Stimulated activated CD4-positive, alpha-beta T cell treated with anti-CD3 and anti-CD28 coated beads, Interleukin-4, amount 100 ng/mL, for 24 hours (primary cell): ENCODE results near the gene CAB39L.
"Not testable (repeated sequence)": the region's sequence is repeated elsewhere in the genome, so short reads cannot be mapped to it uniquely, and the experiment has no call there.

Experiments used
- DNase-seq: peaks from one replicate; pipeline ENCODE4 v3.0.0-alpha.2; 2020

CAB39L gene

DNA sequence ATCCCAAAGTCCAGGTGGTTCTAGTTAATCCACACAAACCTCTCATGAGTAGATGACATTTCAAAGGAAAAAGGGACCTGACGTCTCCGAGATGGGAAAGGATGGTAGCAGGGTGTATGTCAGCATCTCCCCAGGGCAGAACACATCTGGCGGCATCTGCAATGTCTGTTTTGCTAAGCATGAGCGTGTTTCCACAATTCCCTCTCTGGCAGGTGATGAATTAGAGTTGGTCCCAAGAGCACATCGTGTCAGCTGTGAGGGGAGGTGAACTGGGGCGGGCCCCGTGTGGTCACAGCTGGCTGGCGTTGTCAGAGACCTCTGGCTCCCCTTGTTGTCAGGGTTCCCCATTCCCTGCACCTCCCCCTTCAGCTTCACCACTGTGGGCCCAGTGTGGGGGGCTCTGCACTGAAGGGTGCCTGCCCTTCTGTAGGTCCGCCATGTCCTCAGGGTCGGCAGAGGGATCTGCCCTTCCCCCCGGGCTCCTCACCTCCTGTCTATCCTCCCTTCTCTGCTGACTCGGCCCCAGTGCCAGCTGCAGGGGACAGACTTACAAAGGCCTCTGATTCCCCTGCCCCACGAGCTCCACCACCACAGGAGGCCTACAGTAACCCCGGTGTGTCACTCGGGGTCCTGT lies 138.0 kb downstream of the CAB39L start:
- no peak for DNase-seq

DNA sequence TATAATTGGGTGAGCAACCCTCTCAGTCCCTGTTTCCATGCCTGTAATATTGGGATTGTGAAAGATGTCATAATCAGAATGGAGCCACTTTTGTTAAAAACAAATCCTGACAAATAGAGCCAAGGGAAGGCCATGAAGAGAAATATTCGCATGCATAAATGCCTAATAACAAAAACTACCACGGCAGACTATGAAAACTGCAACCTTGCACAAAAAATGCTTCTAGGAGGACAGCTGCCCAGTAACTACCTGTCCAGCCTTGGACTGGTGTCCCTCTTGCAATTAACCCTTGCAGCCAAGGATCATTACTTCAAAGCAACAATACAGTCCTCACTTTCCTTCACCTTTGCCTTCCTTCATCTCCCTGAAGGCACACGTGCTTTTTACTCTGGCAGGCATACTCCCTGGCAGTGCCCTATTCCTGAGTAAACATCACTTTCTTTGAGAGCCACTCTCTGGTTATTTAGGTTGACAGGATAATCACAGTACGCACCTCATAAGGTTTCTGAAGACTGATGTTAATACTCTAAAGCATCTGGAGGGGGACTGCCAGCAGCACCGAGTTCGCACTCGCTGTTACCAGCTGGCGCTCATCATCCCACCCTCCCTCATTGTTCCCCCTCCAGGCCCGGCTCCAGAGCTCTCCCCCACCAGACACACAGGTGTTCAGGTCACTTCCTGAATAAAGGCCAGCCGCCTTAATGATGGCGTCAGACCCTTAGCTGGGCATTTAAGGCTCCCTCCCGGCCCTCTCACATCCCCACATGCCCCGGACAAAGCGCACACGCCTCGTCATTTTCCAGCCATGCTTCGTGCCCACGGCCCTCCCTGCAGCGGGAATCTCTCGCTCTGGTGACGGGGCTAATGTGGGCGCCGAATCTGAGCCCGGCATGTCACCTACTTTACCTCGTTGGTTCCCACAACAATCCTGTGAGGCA lies 138.8 kb downstream of the CAB39L start:
- no peak for DNase-seq

GRCh38 chr13:49304356-49304755 lies 139.5 kb downstream of the CAB39L start:
- DNase-seq = no peak

DNA sequence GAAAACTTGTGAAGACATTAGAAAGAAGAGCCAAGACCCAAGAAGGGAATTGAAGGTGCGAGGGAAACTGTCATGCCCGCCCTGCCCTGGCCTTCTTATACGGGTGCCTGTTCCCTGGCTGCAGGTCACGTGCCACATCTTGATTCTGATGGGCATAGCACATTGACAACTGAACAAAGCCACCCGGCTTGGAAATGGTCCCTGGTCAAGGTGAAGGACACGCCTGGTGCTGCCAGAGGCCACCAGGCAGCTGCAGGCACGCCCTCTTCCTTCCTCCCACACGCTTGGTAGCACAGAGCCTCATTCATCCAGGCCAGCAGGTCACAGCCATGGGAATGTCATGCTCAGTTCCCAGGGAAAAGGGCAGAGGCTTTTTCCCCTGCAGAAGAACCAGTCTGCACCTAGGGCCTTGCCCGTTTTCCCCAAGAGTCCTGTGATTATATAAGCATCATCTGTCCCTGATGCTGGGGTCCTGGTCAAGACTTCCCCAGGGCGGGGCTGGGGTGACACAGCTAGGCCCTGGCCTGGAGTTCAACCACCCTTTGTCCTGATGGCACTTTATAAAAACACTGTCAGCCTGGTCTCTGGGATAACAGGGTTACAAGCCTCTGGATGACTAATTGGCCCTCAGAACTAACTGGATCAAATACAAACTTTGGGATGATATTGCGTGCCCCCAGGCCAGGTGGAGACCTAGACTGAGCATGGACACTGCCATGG lies 140.2 kb downstream of the CAB39L start:
- DNase-seq = no peak

- no peak for DNase-seq
Observed at GRCh38 chr13:49302817-49303216, 141.0 kb downstream of the CAB39L start.

DNA sequence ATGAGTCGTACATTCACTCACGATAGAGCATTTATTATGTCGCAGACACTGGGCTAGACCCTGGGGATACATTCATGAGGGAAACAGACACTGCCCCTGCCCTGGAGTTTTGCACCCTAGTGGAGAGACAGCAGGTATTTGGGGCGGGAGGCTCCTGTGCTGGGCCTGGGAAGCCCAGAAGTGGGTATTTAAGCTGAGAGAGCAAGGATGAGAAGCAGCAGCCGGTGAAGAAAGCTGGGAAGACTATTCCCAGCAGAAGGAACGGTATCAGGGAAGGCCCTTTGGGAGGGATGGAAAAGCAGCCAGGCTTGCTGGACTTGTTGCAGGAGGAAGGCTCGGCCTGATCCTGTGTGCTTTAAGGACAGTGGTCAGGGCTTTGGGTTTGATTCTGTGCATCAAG lies 141.6 kb downstream of the CAB39L start:
- no peak for DNase-seq

DNA sequence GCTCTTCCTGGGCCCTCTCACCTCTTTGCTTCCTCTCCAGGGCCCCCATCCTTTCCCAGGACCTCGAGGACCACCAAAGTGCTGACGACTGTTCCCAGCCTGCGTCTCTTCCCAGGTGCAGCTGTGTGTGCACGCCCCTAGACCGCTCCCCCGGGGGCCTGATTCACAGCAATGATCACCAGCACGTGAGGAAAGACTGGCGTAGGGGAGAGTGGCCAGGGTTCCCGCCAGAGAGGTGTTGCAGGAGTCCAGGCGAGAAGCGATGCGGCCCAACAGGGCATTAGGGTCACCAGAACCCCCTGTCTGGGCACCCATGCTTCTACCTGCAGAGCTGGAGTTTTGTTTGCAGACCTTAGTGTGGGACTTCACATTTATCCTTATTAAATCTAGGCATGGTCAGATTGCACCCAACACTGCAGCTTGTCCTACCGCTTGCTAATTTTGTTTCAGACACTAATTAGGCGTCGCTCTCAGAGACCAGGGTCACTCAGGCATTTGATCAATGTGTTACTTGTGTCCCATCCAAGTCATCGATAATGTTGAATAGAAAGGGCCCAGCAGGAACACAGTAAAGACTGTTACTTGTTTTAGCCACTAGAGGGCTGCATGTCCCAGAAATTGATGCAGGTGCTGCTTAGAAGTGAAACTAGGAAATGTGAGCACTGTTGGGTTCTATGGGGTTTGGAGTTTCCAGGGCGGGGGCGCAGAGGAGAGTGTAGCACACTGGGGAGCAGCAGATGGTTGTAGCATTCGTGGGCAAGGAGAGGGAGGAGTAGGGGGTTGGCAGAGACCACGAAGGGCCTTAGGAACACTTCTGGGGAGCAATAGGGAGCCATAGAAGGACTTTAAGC lies 142.9 kb downstream of the CAB39L start:
- DNase-seq = peak; percentile 72

GRCh38 chr13:49300276-49300675 lies 143.6 kb downstream of the CAB39L start:
- no peak for DNase-seq

- DNase-seq = no peak
Observed at GRCh38 chr13:49298903-49299605, 144.8 kb downstream of the CAB39L start.

DNA sequence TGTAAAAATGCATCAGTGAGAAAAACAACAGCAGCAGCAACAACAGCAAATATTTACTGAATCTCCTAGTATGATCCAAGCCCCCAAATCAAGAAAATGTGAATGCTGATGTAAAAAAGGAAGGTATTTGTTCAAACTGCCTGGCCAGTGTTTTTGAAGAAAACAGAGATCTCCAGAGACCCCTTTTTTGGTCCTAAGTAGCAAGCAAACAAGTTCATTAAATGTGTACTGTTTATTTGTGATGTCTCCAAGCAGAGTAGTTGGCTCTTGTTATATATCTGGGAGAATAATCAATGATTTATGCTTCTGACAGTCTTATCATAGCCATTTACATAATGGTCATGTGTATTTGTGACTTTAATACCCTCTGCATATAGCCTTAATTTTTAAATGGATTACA lies 145.4 kb downstream of the CAB39L start:
- no peak for DNase-seq

DNA sequence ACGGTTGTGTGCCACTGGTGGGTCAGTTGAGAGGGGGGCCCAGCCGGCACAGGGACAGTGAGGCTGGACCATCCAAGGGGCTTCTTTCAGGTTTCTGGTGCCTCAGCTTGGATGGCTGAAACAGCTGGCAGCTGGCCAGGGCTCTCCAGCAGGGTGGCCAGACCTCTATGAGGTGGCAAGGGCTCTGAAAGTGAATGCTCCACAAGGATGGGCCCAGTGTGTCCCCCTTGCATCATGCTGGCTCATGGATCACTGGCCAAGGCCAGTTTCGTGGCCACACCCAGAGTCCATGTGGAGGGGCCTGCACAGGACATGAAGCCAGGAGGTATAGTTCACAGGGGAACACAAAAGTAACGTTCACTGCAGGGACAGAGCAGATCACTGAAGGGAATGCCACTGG lies 146.5 kb downstream of the CAB39L start:
- DNase-seq = no peak

DNA sequence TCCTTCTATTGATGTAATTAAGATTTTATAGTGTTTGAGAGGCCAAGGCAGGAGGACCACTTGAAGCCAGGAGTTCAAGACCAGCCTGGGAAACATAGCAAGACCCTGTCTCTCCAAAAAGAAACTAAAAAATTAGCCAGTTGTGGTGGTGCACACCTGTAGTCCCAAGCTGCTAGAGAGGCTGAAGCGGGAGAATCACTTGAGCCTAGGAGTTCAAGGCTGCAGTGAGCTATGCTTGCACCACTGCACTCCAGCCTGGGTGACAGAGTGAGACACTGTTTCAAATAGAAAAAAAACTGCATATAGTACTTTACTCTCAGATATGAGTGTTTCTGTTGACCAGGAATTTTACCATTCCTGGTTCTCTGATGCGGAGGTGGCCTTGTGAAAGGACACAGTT lies 147.2 kb downstream of the CAB39L start:
- DNase-seq = no peak

DNA sequence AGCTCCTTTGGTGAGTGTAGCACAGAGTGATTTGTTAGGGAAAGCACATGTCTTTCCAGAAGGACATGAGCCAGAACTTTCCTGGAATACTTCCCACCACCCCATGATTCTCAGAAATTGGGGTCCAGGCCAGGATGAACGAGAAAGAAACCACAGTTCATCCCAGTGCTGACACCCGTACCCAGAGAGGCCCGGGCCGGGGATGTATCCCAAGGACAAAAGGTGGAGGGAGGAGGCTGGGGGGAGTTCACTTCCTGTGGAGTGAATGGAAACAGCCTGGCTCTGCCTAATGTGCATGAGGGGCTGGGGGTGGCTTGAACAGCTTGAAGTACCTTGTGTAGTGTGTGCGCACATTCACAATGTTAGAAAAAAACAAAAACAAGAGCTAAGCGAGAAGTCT lies 148.6 kb downstream of the CAB39L start:
- no peak for DNase-seq

GRCh38 chr13:49294723-49295122 lies 149.1 kb downstream of the CAB39L start:
- DNase-seq = not testable (repeated sequence)

DNA sequence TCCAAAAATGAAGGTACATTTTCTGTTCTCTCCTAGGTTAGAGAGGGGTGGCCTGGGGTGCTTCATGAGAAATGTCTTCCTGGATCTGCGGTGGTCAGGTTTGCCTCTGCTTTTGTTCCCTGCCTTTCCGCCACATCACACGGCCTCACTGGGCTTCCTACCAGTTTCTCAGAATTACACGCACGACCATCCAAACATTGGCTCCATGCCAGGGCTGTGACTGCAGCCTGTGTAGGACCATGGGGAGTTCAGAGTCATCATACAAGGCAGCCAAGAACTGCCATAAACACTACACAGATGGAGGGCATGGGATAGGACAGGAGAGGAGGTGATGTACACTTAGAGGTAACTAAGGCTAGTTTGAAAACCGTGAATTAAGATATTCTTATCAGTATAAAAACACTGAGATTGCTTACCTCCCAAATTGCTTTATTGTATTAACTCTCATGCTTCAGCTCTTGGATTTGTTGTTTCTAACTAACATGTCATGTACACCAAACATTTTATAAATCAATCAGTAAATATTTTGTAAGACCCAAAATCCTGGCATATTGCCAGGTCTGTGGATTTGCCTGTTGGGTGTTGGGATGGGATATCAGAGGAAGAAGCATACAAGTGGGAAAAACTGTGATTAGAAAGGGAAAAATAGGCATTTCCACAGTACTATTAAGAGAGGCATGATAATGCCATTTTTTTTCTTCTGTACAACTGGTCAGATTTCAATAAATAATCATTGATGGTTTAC lies 150.9 kb downstream of the CAB39L start:
- peak; percentile 16 for DNase-seq

DNA sequence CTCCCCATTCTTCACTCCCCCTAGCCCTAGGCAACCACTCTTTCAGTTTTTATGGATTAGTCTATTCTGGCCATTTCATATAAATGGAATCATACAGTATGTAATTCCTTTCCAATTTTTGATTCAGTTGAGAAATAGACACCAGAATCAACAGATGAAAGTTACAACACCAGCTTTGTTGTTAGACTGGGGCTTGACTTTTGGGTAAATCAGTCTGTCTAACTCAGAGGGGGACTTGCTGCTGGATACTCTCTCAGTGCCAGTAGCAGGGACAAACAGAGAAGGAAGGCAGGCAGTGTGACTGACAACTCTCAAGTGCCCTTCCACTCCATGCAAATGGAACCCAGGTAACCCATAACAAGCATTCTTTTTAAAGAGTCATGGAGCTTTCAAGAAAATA lies 155.4 kb downstream of the CAB39L start:
- no peak for DNase-seq

GRCh38 chr13:49287995-49288394 lies 155.9 kb downstream of the CAB39L start:
- no peak for DNase-seq

- no peak for DNase-seq
Observed at GRCh38 chr13:49279885-49280284, 164.0 kb downstream of the CAB39L start.

- DNase-seq = no peak
Observed at GRCh38 chr13:49279112-49279511, 164.8 kb downstream of the CAB39L start.

GRCh38 chr13:49278211-49278610 lies 165.7 kb downstream of the CAB39L start:
- no peak for DNase-seq

DNA sequence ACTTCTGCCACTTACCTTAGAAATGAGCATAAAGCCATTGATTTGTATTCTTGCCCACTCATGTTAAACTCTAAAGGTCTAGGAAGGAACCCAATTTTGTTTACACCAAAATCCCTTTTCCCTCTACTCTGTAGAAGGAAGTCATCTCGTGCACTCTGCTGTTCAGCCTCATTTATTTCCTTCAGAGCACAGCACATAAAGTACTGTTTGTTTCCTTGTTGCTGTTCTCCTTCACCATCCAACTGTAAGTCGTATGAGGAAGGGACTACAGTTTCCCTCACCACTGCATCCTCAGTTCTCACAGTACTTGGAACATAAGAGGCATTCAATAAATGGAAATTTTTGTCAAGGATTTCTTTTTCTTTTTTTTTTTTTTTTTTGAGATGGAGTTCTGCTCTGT lies 171.6 kb downstream of the CAB39L start:
- no peak for DNase-seq
